Measurements from ENCODE around the gene ACVR1C.

- no peak for TF ChIP-seq CTCF (IDR thresholded peaks at IDR 0.05; ENCODE audit: control extremely low read depth in 1 of 3, insufficient read depth in 1 of 3, low read depth in 1 of 3, low read length in 3 of 3)
- TF ChIP-seq CEBPB (IDR thresholded peaks at IDR 0.05; ENCODE audit: low read depth, low read length): no peak
- TF ChIP-seq YY1 (IDR thresholded peaks at IDR 0.05; ENCODE audit: low read depth, low read length): no peak
- TF ChIP-seq POLR2A (IDR thresholded peaks at IDR 0.05; ENCODE audit: control extremely low read depth in 1 of 2, low read depth in 2 of 2, low read length in 2 of 2): no peak
- no peak for TF ChIP-seq NRF1 (IDR thresholded peaks at IDR 0.05; ENCODE audit: low read depth, low read length)
- no peak for TF ChIP-seq EGR1 (IDR thresholded peaks at IDR 0.05; ENCODE audit: borderline replicate concordance, low read depth, low read length)
- no peak for TF ChIP-seq POLR2AphosphoS5 (IDR thresholded peaks at IDR 0.05; ENCODE audit: low read depth, low read length)
- TF ChIP-seq EZH2 (IDR thresholded peaks at IDR 0.05; ENCODE audit: low read depth, low read length, severe bottlenecking): no peak
- TF ChIP-seq, protein P1, sequence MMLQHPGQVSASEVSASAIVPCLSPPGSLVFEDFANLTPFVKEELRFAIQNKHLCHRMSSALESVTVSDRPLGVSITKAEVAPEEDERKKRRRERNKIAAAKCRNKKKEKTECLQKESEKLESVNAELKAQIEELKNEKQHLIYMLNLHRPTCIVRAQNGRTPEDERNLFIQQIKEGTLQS (IDR thresholded peaks at IDR 0.05; ENCODE audit: insufficient read depth, low read depth, low read length): no peak
- no peak for TF ChIP-seq SIX5 (IDR thresholded peaks at IDR 0.05; ENCODE audit: low read depth, low read length)
- no peak for TF ChIP-seq SRF (IDR thresholded peaks at IDR 0.05; ENCODE audit: low read depth, low read length)
- TF ChIP-seq HDAC2 (IDR thresholded peaks at IDR 0.05; ENCODE audit: borderline replicate concordance in 1 of 2, low read depth in 2 of 2, low read length in 2 of 2): no peak
- TF ChIP-seq TEAD4 (IDR thresholded peaks at IDR 0.05; ENCODE audit: low read depth, low read length): no peak
Measured at GRCh38 chr2:157498483-157498882, 130.2 kb downstream of the ACVR1C start.

All from H1 (cell line).